GM10847 (cell line): ENCODE results near the gene TMEM138.

Experiments
- POLR2A ChIP-seq: IDR thresholded peaks from 2 replicates; pipeline ENCODE4 v1.6.1; 2011; ENCODE audit not compliant: insufficient read length; ENCODE audit errors: extremely low read depth

Gene TMEM138

DNA sequence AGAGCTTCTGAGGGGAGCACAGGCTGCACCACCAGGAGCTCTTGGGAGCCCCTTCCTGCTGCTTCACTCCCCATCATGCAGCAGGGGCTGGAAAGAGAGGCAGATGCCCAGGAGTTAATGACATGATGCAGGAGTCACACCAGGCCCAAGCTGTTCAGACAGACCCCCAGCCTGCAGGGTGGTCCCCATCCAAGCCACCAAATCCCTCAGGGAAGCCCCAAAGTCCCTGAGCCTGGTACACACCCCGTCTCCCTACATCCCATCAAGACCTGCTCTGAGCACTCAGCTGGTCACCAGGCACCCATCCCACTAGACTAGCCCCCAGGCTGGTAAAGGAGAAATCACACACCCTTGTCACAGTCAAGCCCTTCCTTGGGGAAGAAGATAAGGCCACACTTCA lies 11.8 kb upstream of the TMEM138 start:
- no peak for TF ChIP-seq POLR2A

- TF ChIP-seq POLR2A = no peak
Measured at GRCh38 chr11:61350803-61351202, 11.4 kb upstream of the TMEM138 start.

GRCh38 chr11:61352038-61352437 lies 10.1 kb upstream of the TMEM138 start:
- no peak for TF ChIP-seq POLR2A

DNA sequence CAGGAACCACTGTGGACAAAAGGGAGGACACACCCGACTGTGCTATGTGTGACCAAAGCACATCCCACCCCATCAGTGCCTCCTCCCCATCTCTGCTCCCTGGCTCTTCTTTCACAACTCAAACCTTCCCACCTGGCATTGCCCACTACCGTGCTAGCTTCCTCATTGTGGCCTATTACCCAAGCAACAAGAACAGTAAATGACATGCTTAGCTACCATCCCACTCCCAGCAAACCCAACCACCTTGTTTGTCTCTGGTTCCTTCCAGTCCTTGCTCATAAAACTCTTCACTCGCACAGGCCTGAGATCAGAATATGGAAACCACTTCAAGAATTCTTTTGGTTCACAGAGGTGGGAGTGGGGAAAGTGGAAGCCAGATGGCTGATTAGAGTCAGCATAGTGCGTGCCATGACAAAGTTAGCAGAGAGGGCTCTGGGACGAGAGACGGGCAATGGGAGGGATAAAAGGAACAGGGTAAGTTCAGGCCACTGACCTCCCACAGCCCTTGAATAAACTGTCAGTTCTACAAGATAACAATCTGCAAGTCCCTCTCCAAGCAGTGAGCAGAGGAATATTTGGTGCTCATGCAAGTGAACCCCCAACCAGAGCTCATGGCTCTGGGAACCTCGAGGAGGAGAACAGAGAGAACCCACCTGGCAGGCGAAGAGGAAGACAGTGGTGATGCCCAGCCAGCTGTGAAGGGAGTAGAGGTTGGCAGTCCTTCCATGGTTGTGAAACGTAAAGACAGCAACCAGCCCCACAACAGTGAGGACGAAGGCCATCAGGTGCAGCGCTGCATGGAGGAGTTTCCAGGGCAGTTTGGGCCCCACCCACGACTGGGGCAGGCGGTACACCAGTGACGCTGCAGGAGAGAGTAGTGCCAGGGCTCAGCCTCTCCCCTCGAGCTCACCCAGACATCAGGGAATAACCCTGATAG lies 8.8 kb upstream of the TMEM138 start:
- no peak for TF ChIP-seq POLR2A

GRCh38 chr11:61354208-61354607 lies 8.0 kb upstream of the TMEM138 start:
- TF ChIP-seq POLR2A = no peak

- TF ChIP-seq POLR2A = no peak
Measured at GRCh38 chr11:61356706-61357105, 5.5 kb upstream of the TMEM138 start.

DNA sequence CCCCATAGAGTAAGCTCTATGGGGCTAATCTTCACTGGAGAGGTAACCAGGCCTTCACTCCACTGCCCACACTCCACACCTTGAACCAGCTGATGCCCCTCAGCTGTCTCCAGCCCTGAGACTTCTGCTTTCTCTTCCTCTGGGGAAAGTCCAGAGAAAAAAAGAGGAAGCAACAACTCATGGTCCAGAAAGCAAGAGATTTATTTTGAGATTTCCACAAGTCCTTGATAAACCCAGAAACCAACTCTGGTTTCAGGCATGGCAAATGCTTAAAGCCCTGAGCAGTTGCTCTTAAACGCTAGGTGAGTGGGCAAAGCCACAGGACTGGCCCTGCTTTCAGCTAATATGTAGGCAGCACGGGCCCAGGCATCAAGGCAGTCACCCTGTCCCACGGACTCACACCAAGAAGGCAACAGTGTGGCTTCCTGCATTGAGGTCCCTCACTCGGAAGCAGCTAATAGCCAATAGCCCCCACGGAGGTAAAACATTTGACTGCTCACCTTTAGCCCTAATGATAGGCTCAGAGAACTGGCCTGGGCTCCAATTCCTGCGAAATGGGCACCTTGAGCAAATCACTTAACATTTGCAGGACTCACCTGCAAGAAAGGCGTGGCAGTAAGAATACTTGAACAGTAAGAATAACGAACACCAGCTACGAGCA lies 4.8 kb upstream of the TMEM138 start:
- TF ChIP-seq POLR2A = no peak

- no peak for TF ChIP-seq POLR2A
Measured at GRCh38 chr11:61357894-61358239, 4.3 kb upstream of the TMEM138 start.

DNA sequence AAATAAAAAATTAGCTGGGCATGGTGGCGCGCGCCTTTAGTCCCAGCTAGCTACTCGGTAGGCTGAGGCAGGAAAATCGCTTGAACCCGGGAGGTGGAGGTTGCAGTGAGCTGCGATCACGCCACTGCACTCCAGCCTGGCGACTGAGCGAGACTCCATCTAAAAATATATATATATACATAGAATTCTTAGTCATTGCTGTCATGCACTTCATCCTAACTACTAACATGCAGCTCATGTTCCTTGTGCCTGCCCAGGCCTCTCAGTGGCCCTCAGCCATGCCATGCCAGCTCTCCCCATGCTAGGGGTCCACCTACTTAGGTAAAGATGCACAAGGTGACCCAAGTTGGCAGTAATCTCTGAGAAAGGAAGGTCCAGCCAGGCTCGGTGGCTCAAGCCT lies 3.6 kb upstream of the TMEM138 start:
- TF ChIP-seq POLR2A = no peak

DNA sequence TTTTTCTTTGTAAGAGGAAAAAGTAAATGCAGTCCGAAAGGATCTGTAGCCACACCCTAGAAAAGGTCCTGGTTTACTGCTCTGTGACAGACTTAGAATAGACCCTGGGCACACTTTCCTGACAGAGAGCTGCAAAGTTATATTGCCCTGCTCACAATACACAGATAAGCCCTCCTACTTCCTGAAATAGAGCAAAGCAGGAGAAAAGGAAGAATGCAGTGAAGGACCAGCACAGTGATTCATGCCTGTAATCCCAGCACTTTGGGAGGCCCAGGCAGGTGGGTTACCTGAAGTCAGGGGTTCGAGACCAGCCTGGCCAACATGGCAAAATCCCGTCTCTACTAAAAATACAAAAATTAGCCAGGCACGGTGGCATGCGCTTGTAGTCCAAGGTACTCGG lies 2.7 kb upstream of the TMEM138 start:
- no peak for TF ChIP-seq POLR2A

- no peak for TF ChIP-seq POLR2A
Measured at GRCh38 chr11:61361237-61361740, 885 bp upstream of the TMEM138 start.

GRCh38 chr11:61362542-61362875 lies 335 bp downstream of the TMEM138 start:
- TF ChIP-seq POLR2A = no peak

DNA sequence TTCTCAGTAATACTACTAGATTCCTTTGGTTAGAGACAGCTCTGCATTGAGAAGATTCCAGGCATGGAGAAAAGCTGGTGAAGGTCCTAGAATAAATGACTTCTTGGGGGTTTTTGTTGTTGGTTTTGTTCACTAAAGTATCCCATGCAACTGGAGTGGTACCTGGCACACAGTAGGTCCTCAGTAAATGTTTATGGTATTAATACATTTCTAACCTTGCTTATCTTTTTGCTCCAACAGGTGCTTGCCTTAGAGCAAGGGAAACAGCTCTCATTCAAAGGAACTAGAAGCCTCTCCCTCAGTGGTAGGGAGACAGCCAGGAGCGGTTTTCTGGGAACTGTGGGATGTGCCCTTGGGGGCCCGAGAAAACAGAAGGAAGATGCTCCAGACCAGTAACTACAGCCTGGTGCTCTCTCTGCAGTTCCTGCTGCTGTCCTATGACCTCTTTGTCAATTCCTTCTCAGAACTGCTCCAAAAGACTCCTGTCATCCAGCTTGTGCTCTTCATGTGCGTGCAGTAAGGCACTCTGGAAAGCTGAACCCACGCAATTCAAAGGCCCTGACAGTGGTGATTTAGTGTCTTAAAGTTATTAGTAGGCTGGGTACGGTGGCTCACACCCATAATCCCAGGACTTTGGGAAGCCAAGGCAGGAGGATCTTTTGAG lies 2.0 kb downstream of the TMEM138 start:
- no peak for TF ChIP-seq POLR2A

- TF ChIP-seq POLR2A = no peak
Measured at GRCh38 chr11:61367406-61367805, 5.2 kb downstream of the TMEM138 start.

DNA sequence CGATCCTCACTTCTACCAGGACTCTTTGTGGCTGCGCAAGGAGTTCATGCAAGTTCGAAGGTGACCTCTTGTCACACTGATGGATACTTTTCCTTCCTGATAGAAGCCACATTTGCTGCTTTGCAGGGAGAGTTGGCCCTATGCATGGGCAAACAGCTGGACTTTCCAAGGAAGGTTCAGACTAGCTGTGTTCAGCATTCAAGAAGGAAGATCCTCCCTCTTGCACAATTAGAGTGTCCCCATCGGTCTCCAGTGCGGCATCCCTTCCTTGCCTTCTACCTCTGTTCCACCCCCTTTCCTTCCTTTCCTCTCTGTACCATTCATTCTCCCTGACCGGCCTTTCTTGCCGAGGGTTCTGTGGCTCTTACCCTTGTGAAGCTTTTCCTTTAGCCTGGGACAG lies 6.5 kb downstream of the TMEM138 start:
- no peak for TF ChIP-seq POLR2A
